GM23248 (cell line): ENCODE results near the gene ST7. TPM values are rescaled to one million over a fixed set of nuclear protein-coding genes. Genes with fewer than 3 reads are reported as not detected.

ENCODE experiments used
- DNase-seq: peaks from one replicate; pipeline ENCODE4 v3.0.0-alpha.2; 2015
- H2AFZ ChIP-seq: fragments of 200-600 bp; sonication (generic); 2 replicates; pipeline ENCODE4 v1.6.1; 2016; ENCODE audit warnings: antibody characterized with exemption
- H3F3A ChIP-seq: fragments of 200-600 bp; sonication (generic); 2 replicates; pipeline ENCODE4 v1.6.1; 2016; ENCODE audit warnings: mild to moderate bottlenecking, antibody characterized with exemption, mixed run types; ENCODE audit not compliant: insufficient read depth
- H3K27ac ChIP-seq: fragments of 200-600 bp; sonication (generic); 2 replicates; pipeline ENCODE4 v1.5.1; 2016; ENCODE audit warnings: mild to moderate bottlenecking
- H3K27me3 ChIP-seq: fragments of 200-600 bp; sonication (generic); replicated peaks from 2 replicates; pipeline ENCODE4 v1.6.1; 2016; ENCODE audit warnings: mild to moderate bottlenecking; ENCODE audit not compliant: insufficient read depth
- H3K36me3 ChIP-seq: fragments of 200-600 bp; sonication (generic); 2 replicates; pipeline ENCODE4 v1.6.1; 2016; ENCODE audit warnings: low read depth, mild to moderate bottlenecking
- H3K4me1 ChIP-seq: fragments of 200-600 bp; sonication (generic); 2 replicates; pipeline ENCODE4 v1.6.1; 2016; ENCODE audit warnings: mild to moderate bottlenecking; ENCODE audit not compliant: insufficient read depth
- H3K4me2 ChIP-seq: fragments of 200-600 bp; sonication (generic); one replicate; pipeline ENCODE4 v1.6.1; 2016; ENCODE audit warnings: mild to moderate bottlenecking; ENCODE audit not compliant: unreplicated experiment
- H3K4me3 ChIP-seq: fragments of 200-600 bp; sonication (generic); 2 replicates; pipeline ENCODE4 v1.5.1; 2016; ENCODE audit warnings: mild to moderate bottlenecking
- H3K79me2 ChIP-seq: fragments of 200-600 bp; sonication (generic); 2 replicates; pipeline ENCODE4 v1.6.1; 2016; ENCODE audit warnings: mild to moderate bottlenecking; ENCODE audit not compliant: insufficient read depth
- H3K9ac ChIP-seq: fragments of 200-600 bp; sonication (generic); 2 replicates; pipeline ENCODE4 v1.6.1; 2016; ENCODE audit warnings: mild to moderate bottlenecking
- H3K9me2 ChIP-seq: fragments of 200-600 bp; sonication (generic); 2 replicates; pipeline ENCODE4 v1.6.1; 2016; ENCODE audit warnings: mixed run types, mild to moderate bottlenecking, moderate library complexity; ENCODE audit not compliant: insufficient read depth
- H3K9me3 ChIP-seq: fragments of 200-600 bp; sonication (generic); one replicate; pipeline ENCODE4 v1.6.1; 2017; ENCODE audit warnings: low read depth
- H4K20me1 ChIP-seq: fragments of 200-600 bp; sonication (generic); 2 replicates; pipeline ENCODE4 v1.6.0; 2016; ENCODE audit not compliant: insufficient read depth
- EZH2 ChIP-seq: fragments of 200-600 bp; sonication (generic); IDR thresholded peaks from 2 replicates; pipeline ENCODE4 v1.6.1; 2018; ENCODE audit warnings: antibody characterized with exemption, mild to moderate bottlenecking; ENCODE audit not compliant: insufficient read depth, poor library complexity, severe bottlenecking
- EZH2phosphoT487 ChIP-seq: fragments of 200-600 bp; sonication (generic); IDR thresholded peaks from 2 replicates; pipeline ENCODE4 v1.6.1; 2018; ENCODE audit warnings: antibody characterized with exemption, moderate library complexity, mild to moderate bottlenecking, low read depth; ENCODE audit not compliant: insufficient read depth
- WGBS, 2 experiments: methylation state at CpG; one replicate each; pipeline ENCODE4 v1.1.6; 2015 to 2017; ENCODE audit warnings: low lambda C conversion rate in 2 of 2, low coverage in 1 of 2; ENCODE audit errors: missing lambda C conversion rate in 2 of 2; 5-methylcytosine and 5-hydroxymethylcytosine counted together
- in situ Hi-C: fragments of 300-500 bp; cut with MboI; formaldehyde crosslinking; loops from 2 replicates; pipeline ENCODE4 v1.15.0; 2020
- polyA plus RNA-seq: library from polyadenylated mRNA; unstranded; fragments of >200 nt; fragmentation: Nextera tagmentation; extraction: Ambion mirVana; gene quantifications from 2 replicates; pipeline ENCODE4 v1.2.1, GENCODE V29; 2016
- total RNA-seq: library from RNA; depleted of rRNA; stranded (reverse); fragments of >200 nt; shearing (Covaris generic); gene quantifications from 2 replicates; pipeline ENCODE4 v1.2.3, GENCODE V29; 2014

Gene ST7
- total and polyA plus RNA-seq, 2 experiments from 2014 or later = 17.8 to 21.9 TPM

GRCh38 chr7:117143066-117143465 is 189.8 kb downstream of the ST7 start:
- no peak overlapping the region for H3K4me3 ChIP-seq
- DNase-seq = no peak
- no peak for TF ChIP-seq EZH2
- TF ChIP-seq EZH2phosphoT487 = no peak
- H3K9me2 ChIP-seq = no peaks in the 10 kb centered on the region
- 97% methylated on average over 4 of the region's 4 CpGs for WGBS, 2 experiments
- H3K4me2 ChIP-seq = no peak overlapping the region
- H3K27ac ChIP-seq = no peak overlapping the region
- no peaks in the 10 kb centered on the region; the same call in 1 of the 2 replicates for H3K36me3 ChIP-seq
- in situ Hi-C loops = no loop called here
- H3K9ac ChIP-seq = no peak overlapping the region
- no peak overlapping the region for H2AFZ ChIP-seq
- H3K9me3 ChIP-seq = no peaks in the 10 kb centered on the region
- no peaks in the 10 kb centered on the region for H3K79me2 ChIP-seq
- no peaks in the 10 kb centered on the region for H3K27me3 ChIP-seq
- peaks cover 10% of the 10 kb centered on the region for H3K4me1 ChIP-seq
- no peaks in the 10 kb centered on the region for H4K20me1 ChIP-seq
- no peaks in the 10 kb centered on the region for H3F3A ChIP-seq

- no peak overlapping the region for H3K9ac ChIP-seq
- H3K27ac ChIP-seq = no peak overlapping the region
- 54 to 60% methylated on average over 2 of the region's 2 CpGs for WGBS, 2 experiments
- H3K9me2 ChIP-seq = no peaks in the 10 kb centered on the region
- no peaks in the 10 kb centered on the region for H4K20me1 ChIP-seq
- in situ Hi-C loops = no loop called here
- DNase-seq = peak; percentile 70
- H3K79me2 ChIP-seq = no peaks in the 10 kb centered on the region
- no peaks in the 10 kb centered on the region; the same call in 1 of the 2 replicates for H3K36me3 ChIP-seq
- H3K4me3 ChIP-seq = no peak overlapping the region
- no peak overlapping the region for H2AFZ ChIP-seq
- no peaks in the 10 kb centered on the region for H3K9me3 ChIP-seq
- no peak overlapping the region for H3K4me2 ChIP-seq
- TF ChIP-seq EZH2 (no peak), EZH2phosphoT487 (no peak)
- H3K4me1 ChIP-seq = peaks cover 10% of the 10 kb centered on the region
- H3K27me3 ChIP-seq = no peaks in the 10 kb centered on the region
- no peaks in the 10 kb centered on the region for H3F3A ChIP-seq
Observed at GRCh38 chr7:117143580-117143979, 190.3 kb downstream of the ST7 start.

- H3F3A ChIP-seq = no peaks in the 10 kb centered on the region
- H2AFZ ChIP-seq = no peak overlapping the region
- H3K36me3 ChIP-seq = no peaks in the 10 kb centered on the region
- no peak overlapping the region for H3K9ac ChIP-seq
- H3K9me2 ChIP-seq = no peaks in the 10 kb centered on the region
- no peaks in the 10 kb centered on the region for H4K20me1 ChIP-seq
- in situ Hi-C loops = no loop called here
- no peak overlapping the region for H3K4me2 ChIP-seq
- no peak overlapping the region for H3K27ac ChIP-seq
- 94 to 100% methylated on average over 1 of the region's 1 CpG for WGBS, 2 experiments
- H3K4me1 ChIP-seq = peaks cover 10% of the 10 kb centered on the region
- no peaks in the 10 kb centered on the region for H3K9me3 ChIP-seq
- no peaks in the 10 kb centered on the region for H3K27me3 ChIP-seq
- TF ChIP-seq EZH2phosphoT487 (no peak), EZH2 (no peak)
- H3K4me3 ChIP-seq = no peak overlapping the region
- DNase-seq = no peak
- no peaks in the 10 kb centered on the region for H3K79me2 ChIP-seq
Observed at GRCh38 chr7:117145333-117145732, 192.0 kb downstream of the ST7 start.

GRCh38 chr7:117146059-117146458 is 192.8 kb downstream of the ST7 start:
- peaks cover 10% of the 10 kb centered on the region for H3K4me1 ChIP-seq
- no peak for TF ChIP-seq EZH2phosphoT487
- no peak for TF ChIP-seq EZH2
- no peak overlapping the region for H3K4me2 ChIP-seq
- no peaks in the 10 kb centered on the region for H3K36me3 ChIP-seq
- WGBS, 2 experiments = 100% methylated on average over 1 of the region's 1 CpG
- H2AFZ ChIP-seq = no peak overlapping the region
- in situ Hi-C loops = no loop called here
- H3K4me3 ChIP-seq = no peak overlapping the region
- no peaks in the 10 kb centered on the region for H3K9me3 ChIP-seq
- no peak overlapping the region for H3K27ac ChIP-seq
- DNase-seq = no peak
- no peaks in the 10 kb centered on the region for H3F3A ChIP-seq
- no peaks in the 10 kb centered on the region for H3K9me2 ChIP-seq
- no peaks in the 10 kb centered on the region for H4K20me1 ChIP-seq
- H3K79me2 ChIP-seq = no peaks in the 10 kb centered on the region
- no peak overlapping the region for H3K9ac ChIP-seq
- no peaks in the 10 kb centered on the region for H3K27me3 ChIP-seq

- Histone ChIP-seq H3K27me3 (no peaks in the 10 kb centered on the region), H3K4me2 (no peak overlapping the region), H3K4me3 (no peak overlapping the region), H3K4me1 (peaks cover 10% of the 10 kb centered on the region), H2AFZ (no peak overlapping the region), H3K36me3 (no peaks in the 10 kb centered on the region), H3K9me2 (no peaks in the 10 kb centered on the region), H3K27ac (no peak overlapping the region), H4K20me1 (no peaks in the 10 kb centered on the region), H3K9ac (no peak overlapping the region), H3F3A (no peaks in the 10 kb centered on the region), H3K9me3 (no peaks in the 10 kb centered on the region), H3K79me2 (no peaks in the 10 kb centered on the region)
- no peak for DNase-seq
- WGBS, 2 experiments = 92 to 96% methylated on average over 3 of the region's 3 CpGs
- TF ChIP-seq EZH2 = no peak
- no peak for TF ChIP-seq EZH2phosphoT487
- in situ Hi-C loops = no loop called here
Observed at GRCh38 chr7:117146511-117146910, 193.2 kb downstream of the ST7 start.
